ENCODE measurements around the gene AFDN.

AFDN gene

GRCh38 chr6:168004023-168004422 lies 177.3 kb downstream of the AFDN start:
- no peak for DNase-seq

- DNase-seq: no peak
Measured at GRCh38 chr6:168004945-168005344, 178.2 kb downstream of the AFDN start.

GRCh38 chr6:168005796-168006195 lies 179.1 kb downstream of the AFDN start:
- no peak for DNase-seq

- DNase-seq: peak; percentile 36 to 40
Measured at GRCh38 chr6:168007592-168008338, 181.1 kb downstream of the AFDN start.

GRCh38 chr6:168009331-168009730 lies 182.6 kb downstream of the AFDN start:
- no peak for DNase-seq

GRCh38 chr6:168011291-168011690 lies 184.6 kb downstream of the AFDN start:
- DNase-seq: no peak

GRCh38 chr6:168012431-168013249 lies 185.9 kb downstream of the AFDN start:
- no peak for DNase-seq

- DNase-seq: no peak
Measured at GRCh38 chr6:168013250-168013915, 186.7 kb downstream of the AFDN start.

GRCh38 chr6:168014428-168014827 lies 187.7 kb downstream of the AFDN start:
- no peak for DNase-seq

- DNase-seq: no peak
Measured at GRCh38 chr6:168015009-168015408, 188.3 kb downstream of the AFDN start.

- DNase-seq: no peak
Measured at GRCh38 chr6:168015482-168016175, 188.9 kb downstream of the AFDN start.

GRCh38 chr6:168016176-168016620 lies 189.5 kb downstream of the AFDN start:
- no peak for DNase-seq

- no peak for DNase-seq
Measured at GRCh38 chr6:168016721-168017525, 190.2 kb downstream of the AFDN start.

GRCh38 chr6:168017629-168018028 lies 190.9 kb downstream of the AFDN start:
- no peak for DNase-seq

GRCh38 chr6:168018664-168019063 lies 192.0 kb downstream of the AFDN start:
- DNase-seq: no peak

- DNase-seq: no peak
Measured at GRCh38 chr6:168020242-168020641, 193.5 kb downstream of the AFDN start.

- DNase-seq: no peak
Measured at GRCh38 chr6:168021581-168021980, 194.9 kb downstream of the AFDN start.

All from inflammatory macrophage (primary cell).